ENCODE measurements around the gene KCTD2. TPM values are rescaled to one million over a fixed set of nuclear protein-coding genes. Genes with fewer than 3 reads are reported as not detected.

Gene KCTD2
- total and polyA plus RNA-seq, 2 of the 13 experiments (the other 11 are each of a cell fraction or from before 2014, with no cell fraction given) = 28.3 to 32.6 TPM

GRCh38 chr17:75046407-75047289 lies at the start of gene KCTD2, which contains the start of gene ATP5PD (continued):
- no peak for TF ChIP-seq SNRNP70 (IDR thresholded peaks at IDR 0.05; ENCODE audit: low read depth, low read length)
- TF ChIP-seq NONO (IDR thresholded peaks at IDR 0.05) = no peak
- TF ChIP-seq NONO (CRISPR knock-in tag; conservative IDR thresholded peaks at IDR 0.05) = peak; percentile 81
- no peak for TF ChIP-seq BCLAF1 (IDR thresholded peaks at IDR 0.05)
- no peak; the same call in 1 of the 2 replicates for TF ChIP-seq MEIS2 (CRISPR knock-in tag; IDR thresholded peaks at IDR 0.05)
- no peak for TF ChIP-seq PRMT3 (CRISPR knock-in tag; IDR thresholded peaks at IDR 0.05; ENCODE audit: borderline replicate concordance, low read depth)
- peak; percentile 74 for TF ChIP-seq CEBPB (IDR thresholded peaks at IDR 0.05; ENCODE audit: borderline replicate concordance, low read depth, low read length)
- no peak for TF ChIP-seq RERE (CRISPR knock-in tag; IDR thresholded peaks at IDR 0.05; ENCODE audit: low read depth)
- peak; percentile 81; the same call in 1 of the 2 replicates for TF ChIP-seq ZNF607 (CRISPR knock-in tag; IDR thresholded peaks at IDR 0.05; ENCODE audit: borderline replicate concordance)
- TF ChIP-seq ZNF724P (CRISPR knock-in tag; IDR thresholded peaks at IDR 0.05; ENCODE audit: borderline replicate concordance) = peak; percentile 89
- TF ChIP-seq ZNF780A (CRISPR knock-in tag; IDR thresholded peaks at IDR 0.05) = no peak
- TF ChIP-seq HMGA1 (CRISPR knock-in tag; conservative IDR thresholded peaks at IDR 0.05) = no peak
- peak; percentile 99 for TF ChIP-seq SRSF1 (optimal IDR thresholded peaks at IDR 0.05; ENCODE audit: low read depth, low read length)
- TF ChIP-seq ZNF644 (CRISPR knock-in tag; IDR thresholded peaks at IDR 0.05; ENCODE audit: low read depth) = no peak
- 0 out of 2 replicates have a peak, but pooled peaks have one; percentile 34 for TF ChIP-seq ZNF546 (CRISPR knock-in tag; conservative IDR thresholded peaks at IDR 0.05)
- TF ChIP-seq SKI (IDR thresholded peaks at IDR 0.05; ENCODE audit: partially characterized antibody) = peak; percentile 13
- TF ChIP-seq HNF4A (CRISPR knock-in tag; IDR thresholded peaks at IDR 0.05) = peak; percentile 43; the same call in 1 of the 2 replicates
- no peak; the same call in none of the 2 replicates for TF ChIP-seq ZNF772 (CRISPR knock-in tag; IDR thresholded peaks at IDR 0.05)
- no peak for TF ChIP-seq MYPOP (CRISPR knock-in tag; IDR thresholded peaks at IDR 0.05)

Data from HepG2 (cell line).